Motor neuron (in vitro differentiated cells): ENCODE results near the gene ELK3. TPM values are rescaled to one million over a fixed set of nuclear protein-coding genes. Genes with fewer than 3 reads are reported as not detected.
A peak's percentile ranks its signal among the peaks of the same experiment; 100 is the strongest.

ENCODE experiments used
- ATAC-seq, 8 experiments: fragments of 200-7000 bp; cut with Tn5 transposase; replicated peaks in 6 of 8; 2 replicates each; pipeline ENCODE4 v1.8.0; 2021; ENCODE audit warnings: mild to moderate bottlenecking in 8 of 8, moderate library complexity in 8 of 8
- H3K27ac ChIP-seq, 2 donors: fragments of 250-450 bp; sonication (Bioruptor Pico); 2 replicates each; pipeline ENCODE4 v1.9.0; 2021; ENCODE audit warnings: antibody characterized with exemption in 2 of 2, mild to moderate bottlenecking in 2 of 2, moderate library complexity in 1 of 2
- H3K4me1 ChIP-seq, 2 donors: fragments of 250-450 bp; sonication (Bioruptor Pico); replicated peaks in 1 of 2; 2 replicates each; pipeline ENCODE4 v1.6.1; 2021; ENCODE audit warnings: antibody characterized with exemption in 2 of 2, mild to moderate bottlenecking in 2 of 2, moderate library complexity in 1 of 2
- H3K4me3 ChIP-seq, 5 donors: fragments of 250-450 bp; sonication (Bioruptor Pico); 2 replicates each; pipeline ENCODE4 v1.9.0; 2021; ENCODE audit warnings: antibody characterized with exemption in 5 of 5, mild to moderate bottlenecking in 5 of 5, moderate library complexity in 4 of 5
- WGBS, 10 experiments: fragments of 450-650 bp; shearing (Covaris generic); methylation state at CpG; one replicate each; pipeline ENCODE4 v1.0.0; 2022; 5-methylcytosine and 5-hydroxymethylcytosine counted together
- in situ Hi-C, 9 experiments: fragments of 400-800 bp; cut with MboI; loops; one replicate each; pipeline ENCODE4 v1.15.0; 2021; ENCODE audit warnings: low sequenced_read_pairs in 9 of 9, low pct_unique_long_range_greater_than_20kb in 2 of 9; ENCODE audit not compliant: unreplicated experiment in 9 of 9
- total RNA-seq, 8 experiments: library from RNA; unstranded; fragments of 300-600 nt; gene quantifications; 2 replicates each; pipeline versions ENCODE4 v1.2.3 to v1.2.4, GENCODE V29; 2022

Gene ELK3
- total RNA-seq, 8 experiments from 2014 or later: 0.92 to 30.7 (median 4.5) TPM

DNA sequence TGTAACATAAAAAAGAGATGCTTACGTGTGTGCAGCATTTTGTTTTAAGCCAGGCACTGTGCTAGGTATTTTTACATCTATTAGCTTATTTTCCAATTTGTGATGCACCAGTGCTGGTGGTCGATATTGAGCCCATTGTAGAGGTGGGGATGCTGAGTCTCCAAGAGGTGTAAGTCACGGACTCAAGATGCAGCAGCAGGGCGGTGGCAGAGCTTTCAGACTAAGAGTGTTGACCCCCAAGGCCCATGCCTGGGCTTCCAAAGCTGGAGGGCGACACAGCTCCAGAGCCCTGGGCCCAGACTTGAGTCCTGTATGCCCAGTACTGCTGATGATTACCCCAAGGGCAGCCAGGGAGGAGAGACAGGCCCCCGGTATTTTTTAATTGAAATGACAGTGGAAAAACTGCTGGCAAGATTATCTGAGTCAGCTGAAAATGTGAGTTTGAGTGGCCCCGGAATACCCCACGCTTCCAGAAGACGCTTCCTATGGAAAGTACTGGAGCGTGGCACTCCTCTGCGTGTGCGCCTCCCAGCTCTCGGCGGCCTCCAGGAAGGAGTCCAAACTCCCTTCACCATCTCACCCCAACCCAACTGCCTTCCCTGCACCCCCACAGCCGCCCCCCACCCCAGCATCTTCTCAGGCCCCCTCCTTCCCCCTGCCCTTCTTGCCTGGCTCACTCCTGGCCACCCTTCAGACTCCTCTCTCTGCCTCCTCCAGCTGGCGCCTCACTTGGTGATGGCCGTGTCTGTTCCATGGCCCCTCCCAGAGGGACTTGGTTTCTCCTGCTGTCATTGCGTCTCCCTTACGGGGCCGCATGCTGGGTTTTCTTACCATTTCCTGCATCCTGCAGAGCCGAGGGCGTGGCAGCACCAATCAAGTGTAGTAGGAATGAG is 40.7 kb downstream of the ELK3 start:
- no peak overlapping the region for H3K4me3 ChIP-seq
- H3K27ac ChIP-seq: no peak overlapping the region
- no peak for ATAC-seq
- WGBS, 10 experiments: 60 to 100% (median 100%) methylated on average over 1 to 7 of the region's 22 CpGs; no CpG with 5 or more reads in 2 of the 10 experiments
- in situ Hi-C loops: no loop called here
- H3K4me1 ChIP-seq: peaks cover 7 to 10% of the 10 kb centered on the region in 2 donors

DNA sequence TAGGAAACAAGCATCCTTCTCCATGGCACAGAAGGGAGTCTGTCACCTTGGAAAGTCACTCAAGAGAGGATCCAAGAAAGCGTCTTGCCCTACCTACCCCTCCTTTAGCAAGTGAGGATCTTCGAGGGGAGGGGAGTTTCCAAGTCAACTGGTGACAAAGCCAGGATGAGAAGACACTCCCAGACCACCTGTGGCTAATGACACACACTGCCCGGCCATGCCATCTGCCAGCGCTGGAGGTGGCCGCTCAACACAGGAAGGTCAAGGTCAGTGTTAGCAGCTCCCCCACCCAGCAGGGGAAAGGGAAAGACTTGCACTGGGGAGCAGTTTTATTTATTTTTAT is 41.3 kb downstream of the ELK3 start:
- no peak for ATAC-seq

DNA sequence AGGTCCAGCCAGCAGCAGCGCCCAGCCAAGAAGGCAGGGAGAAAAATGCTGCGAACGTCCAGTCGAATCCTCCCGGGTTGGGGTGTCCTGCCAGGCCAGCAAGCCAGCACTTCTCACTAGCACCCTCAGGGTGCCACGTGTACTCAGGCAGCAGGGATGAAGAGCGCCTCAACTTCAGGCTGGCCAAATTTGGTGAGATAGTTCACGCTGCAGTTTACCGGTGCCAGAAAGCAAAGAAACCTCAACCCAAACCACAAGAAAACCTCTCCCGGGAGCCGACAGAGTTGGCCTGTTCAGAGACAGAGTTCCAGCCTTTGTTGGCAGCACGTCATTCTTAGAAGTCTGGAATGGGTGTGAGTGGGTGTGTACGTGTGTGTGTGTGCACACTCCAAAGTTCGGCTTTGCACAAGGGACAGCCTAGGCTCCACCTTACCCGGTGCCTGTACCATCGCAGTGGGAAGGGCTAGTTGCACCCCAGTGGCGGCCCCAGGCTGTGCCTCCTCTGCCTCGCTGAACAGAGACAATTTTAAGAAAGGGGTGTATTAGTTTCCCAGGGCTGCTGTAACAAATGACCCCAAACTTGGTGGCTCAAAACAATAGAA is 42.1 kb downstream of the ELK3 start:
- 0 to 96% (median 89%) methylated on average over 2 to 8 of the region's 18 CpGs; no CpG with 5 or more reads in 4 of the 10 experiments for WGBS, 10 experiments
- ATAC-seq: peak in 2 of 8 experiments; percentile 3 to 13
- in situ Hi-C loops: no loop called here
- Histone ChIP-seq H3K27ac (no peak overlapping the region), H3K4me3 (no peak overlapping the region), H3K4me1 (peaks cover 19 to 21% of the 10 kb centered on the region in 2 donors)

More for the DNA sequence above, 41.3 kb downstream of the ELK3 start:
- Histone ChIP-seq H3K4me3 (no peak overlapping the region), H3K27ac (no peak overlapping the region), H3K4me1 (peaks cover 13 to 17% of the 10 kb centered on the region in 2 donors)
- 29 to 93% (median 69%) methylated on average over 1 to 3 of the region's 5 CpGs; no CpG with 5 or more reads in 6 of the 10 experiments for WGBS, 10 experiments
- in situ Hi-C loops: no loop called here

DNA sequence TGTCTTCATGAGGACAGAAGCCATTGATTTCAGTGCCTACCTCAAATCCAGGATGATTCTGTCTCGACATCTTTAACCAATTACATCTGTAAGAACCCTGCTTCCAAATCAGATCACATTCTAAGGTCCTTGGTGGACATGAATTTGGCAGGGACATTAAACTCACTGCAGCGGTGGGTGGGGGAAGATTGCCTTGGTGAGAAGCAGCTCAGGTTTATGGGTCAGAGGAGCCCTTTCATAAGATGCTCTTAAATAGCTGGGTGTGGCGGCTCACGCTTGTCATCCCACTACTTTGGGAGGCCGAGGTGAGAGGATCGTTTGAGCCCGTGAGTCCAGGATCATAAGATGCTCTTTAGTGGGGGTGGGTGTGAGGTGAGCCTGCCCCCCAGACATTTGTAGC is 42.9 kb downstream of the ELK3 start:
- WGBS, 10 experiments: 17 to 98% (median 72%) methylated on average over 1 to 6 of the region's 7 CpGs; no CpG with 5 or more reads in 2 of the 10 experiments
- ATAC-seq: no peak
- in situ Hi-C loops: no loop called here

DNA sequence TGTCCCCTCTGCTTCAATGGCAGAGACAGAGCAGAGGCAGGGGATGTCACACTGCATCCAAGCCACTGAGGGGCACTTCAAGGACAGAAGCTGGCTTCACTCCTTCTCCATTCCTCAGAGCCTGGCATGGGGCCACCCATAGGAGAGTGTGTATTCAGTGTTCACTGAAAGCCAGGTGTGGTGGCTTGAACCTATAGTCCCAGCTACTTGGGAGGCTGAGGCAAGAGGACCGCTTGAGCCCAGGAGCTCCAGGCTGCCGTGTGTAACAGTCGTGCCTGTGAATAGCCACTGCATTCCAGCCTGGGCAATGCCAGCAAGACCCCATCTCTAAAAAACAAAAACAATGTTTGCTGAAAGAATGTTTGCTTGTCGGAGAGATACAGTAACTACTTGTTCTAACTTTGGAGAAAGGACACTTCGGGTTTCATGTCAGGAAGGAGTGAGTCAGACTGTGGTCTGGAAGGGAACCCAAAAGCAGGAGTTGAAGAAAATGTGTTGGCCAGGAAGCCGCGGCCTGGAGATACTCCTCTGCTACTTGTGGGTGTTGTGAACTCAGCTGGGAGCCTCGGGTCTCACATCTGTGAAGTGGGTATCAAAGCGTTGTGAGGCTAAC is 43.4 kb downstream of the ELK3 start:
- 0 to 95% (median 85%) methylated on average over 2 to 7 of the region's 9 CpGs for WGBS, 10 experiments
- Histone ChIP-seq H3K4me3 (no peak overlapping the region), H3K27ac (no peak overlapping the region), H3K4me1 (peaks cover 19 to 29% of the 10 kb centered on the region in 2 donors)
- in situ Hi-C loops: no loop called here
- peak in 2 of 8 experiments; percentile 2 to 4 for ATAC-seq

More for the DNA sequence above, 42.9 kb downstream of the ELK3 start:
- Histone ChIP-seq H3K4me1 (peaks cover 19 to 27% of the 10 kb centered on the region in 2 donors), H3K27ac (no peak overlapping the region), H3K4me3 (no peak overlapping the region)

DNA sequence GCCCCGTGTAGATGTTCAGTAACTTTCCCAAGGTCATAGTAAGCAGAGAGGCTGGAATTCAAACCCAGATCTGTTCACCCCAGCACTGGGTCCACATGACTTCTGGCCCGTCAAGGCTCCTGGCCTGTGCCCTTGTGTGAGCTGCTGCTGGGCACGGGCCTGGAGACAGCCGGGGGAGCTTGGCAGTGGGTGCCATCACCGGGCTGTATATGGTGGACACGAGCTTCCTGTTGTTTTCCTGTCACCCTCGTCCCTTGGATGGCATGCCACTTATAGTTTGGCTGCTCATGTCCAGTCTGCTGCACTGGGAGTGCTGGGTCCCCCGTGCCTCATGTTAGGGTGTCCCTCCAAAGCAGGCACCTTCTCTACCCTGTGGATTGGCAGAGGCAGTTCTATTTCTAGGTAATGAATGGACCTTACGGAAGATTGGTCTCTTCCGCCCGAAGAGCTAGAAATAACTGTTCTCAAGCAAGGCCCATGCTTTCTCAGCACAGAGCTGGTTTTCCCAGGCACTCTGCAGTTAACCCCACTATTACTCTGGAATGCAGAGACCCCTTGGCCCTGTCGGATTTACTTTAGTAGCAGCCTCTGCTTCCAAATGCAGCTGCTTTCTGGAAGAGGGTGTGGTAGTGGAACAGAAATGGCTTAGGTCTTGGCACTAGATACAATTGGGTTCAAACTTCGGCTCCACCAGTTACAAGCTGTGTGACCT is 44.3 kb downstream of the ELK3 start:
- 0 to 94% (median 52%) methylated on average over 1 to 12 of the region's 13 CpGs for WGBS, 10 experiments
- Histone ChIP-seq H3K4me1 (peaks cover 19 to 24% of the 10 kb centered on the region in 2 donors), H3K27ac (no peak overlapping the region), H3K4me3 (no peak overlapping the region)
- in situ Hi-C loops: no loop called here
- ATAC-seq: no peak

DNA sequence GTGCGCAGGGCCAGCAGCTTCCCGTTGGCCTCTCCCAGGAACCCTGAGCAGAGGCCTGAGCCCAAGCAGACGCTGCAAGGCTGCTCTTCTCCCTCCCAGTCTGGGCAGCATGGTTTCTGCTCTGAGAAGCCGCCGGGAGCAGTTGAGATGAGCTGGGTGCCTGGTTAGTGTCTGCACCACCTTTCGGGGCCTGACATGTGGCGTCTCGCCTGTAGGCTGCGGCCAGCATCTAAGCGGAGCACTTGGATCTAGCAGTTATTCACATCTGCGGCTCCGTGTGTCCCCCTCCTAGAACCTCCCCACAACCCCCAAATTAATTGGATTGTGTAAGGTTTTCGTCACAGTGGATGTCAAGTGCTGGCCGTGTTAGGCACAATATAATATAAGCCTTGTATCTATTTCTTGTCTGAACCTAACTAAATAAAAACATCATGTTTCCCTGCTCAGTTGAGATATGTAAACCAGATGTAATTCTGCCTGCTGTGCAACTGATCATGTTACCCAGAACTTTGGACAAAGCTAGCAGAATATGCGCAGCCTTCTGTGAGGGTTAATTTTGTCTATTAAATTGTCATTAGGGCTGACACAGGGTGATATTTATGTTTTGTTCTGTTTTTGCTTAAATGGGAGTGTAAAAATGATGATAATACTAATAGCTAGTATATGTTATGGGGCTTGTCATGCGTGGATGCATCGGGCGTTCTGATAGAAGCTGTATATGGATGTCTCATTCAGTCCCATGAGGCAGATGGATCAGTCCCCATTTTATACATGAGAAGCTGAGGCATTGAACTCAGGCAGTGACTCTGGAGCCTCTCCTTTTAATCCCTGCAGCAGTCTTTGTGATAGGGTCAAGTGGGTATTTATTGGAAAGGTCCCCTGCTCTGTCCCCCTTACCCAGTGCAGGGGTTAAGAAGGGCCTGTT is 45.8 kb downstream of the ELK3 start:
- 0 to 82% (median 28%) methylated on average over 2 to 14 of the region's 18 CpGs; no CpG with 5 or more reads in 1 of the 10 experiments for WGBS, 10 experiments
- ATAC-seq: peak; percentile 6 to 85 (median 54)
- in situ Hi-C loops: no loop called here
- Histone ChIP-seq H3K4me3 (no peak overlapping the region), H3K27ac (peak overlapping the region; percentile 21 to 71), H3K4me1 (peaks cover 19 to 24% of the 10 kb centered on the region in 2 donors)

DNA sequence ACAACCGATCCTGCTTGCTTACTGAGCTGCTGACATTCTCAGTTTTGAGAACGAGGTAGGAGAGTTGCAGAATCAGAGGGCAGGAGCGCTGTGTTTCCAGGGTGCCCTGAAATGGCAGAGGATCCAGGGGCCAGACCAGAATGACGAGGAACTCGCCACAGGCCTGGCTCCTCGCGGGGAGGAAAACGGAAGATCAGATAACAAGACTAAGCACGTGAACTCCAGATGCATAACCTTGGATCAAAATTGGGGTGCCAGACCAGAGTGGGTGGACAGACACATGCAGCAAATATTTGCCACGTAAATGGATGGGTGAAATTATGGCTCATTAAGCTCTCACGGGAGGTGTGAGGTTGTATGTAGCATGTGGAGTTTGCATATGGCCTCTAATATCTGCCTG is 46.5 kb downstream of the ELK3 start:
- Histone ChIP-seq H3K27ac (peak overlapping the region in 1 of 2 donors; percentile 44), H3K4me3 (no peak overlapping the region), H3K4me1 (peaks cover 19 to 24% of the 10 kb centered on the region in 2 donors)
- ATAC-seq: no peak
- in situ Hi-C loops: no loop called here
- 0 to 82% (median 57%) methylated on average over 1 to 5 of the region's 11 CpGs; no CpG with 5 or more reads in 3 of the 10 experiments for WGBS, 10 experiments

DNA sequence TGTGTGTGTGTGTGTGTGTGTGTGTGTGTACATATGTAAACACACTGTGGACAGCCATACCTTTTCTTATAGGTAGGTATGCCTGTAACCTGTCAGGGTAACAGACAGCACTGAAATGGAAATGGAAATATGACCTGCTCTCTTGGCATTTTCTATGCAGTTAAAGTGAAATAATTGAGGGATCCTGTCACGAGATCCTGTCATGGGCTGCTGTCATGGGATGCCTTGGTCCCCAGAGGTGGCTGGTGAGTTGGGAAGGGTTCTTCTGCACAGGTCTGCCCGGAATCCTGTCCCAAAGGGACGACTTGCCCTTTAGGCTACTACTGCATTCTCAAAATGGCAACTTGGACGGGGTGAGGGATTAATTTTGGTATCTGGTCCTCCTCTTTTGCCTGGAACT is 47.3 kb downstream of the ELK3 start:
- no peak for ATAC-seq
- H3K4me1 ChIP-seq: peaks cover 19 to 24% of the 10 kb centered on the region in 2 donors
- in situ Hi-C loops: no loop called here
- H3K27ac ChIP-seq: no peak overlapping the region
- no peak overlapping the region for H3K4me3 ChIP-seq
- WGBS, 10 experiments: 23 to 100% (median 84%) methylated on average over 1 to 3 of the region's 4 CpGs; no CpG with 5 or more reads in 7 of the 10 experiments

DNA sequence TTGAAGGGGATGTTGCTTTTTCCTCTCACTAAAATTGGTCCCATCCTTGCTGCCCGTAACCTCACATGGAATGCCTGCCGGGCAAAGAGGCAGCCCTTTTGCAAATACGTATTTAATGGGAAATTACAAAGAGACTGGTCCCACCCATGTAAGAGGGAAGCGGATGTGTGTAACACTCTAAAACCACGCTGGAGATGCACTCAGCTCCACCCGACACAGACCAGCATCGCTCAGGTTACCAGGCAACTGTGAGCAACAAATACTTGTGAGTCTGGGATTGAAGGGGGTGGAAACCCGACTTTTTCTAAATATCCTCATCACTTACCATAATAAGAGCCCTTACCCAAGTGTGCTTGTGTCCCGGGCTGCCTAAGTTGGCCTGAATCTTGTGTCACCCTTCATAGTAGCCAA is 47.7 kb downstream of the ELK3 start:
- H3K4me1 ChIP-seq: peaks cover 19 to 24% of the 10 kb centered on the region in 2 donors
- 0 to 85% (median 70%) methylated on average over 2 to 9 of the region's 9 CpGs; no CpG with 5 or more reads in 5 of the 10 experiments for WGBS, 10 experiments
- in situ Hi-C loops: no loop called here
- H3K27ac ChIP-seq: no peak overlapping the region
- H3K4me3 ChIP-seq: no peak overlapping the region
- peak; percentile 41 to 97 (median 70) for ATAC-seq

DNA sequence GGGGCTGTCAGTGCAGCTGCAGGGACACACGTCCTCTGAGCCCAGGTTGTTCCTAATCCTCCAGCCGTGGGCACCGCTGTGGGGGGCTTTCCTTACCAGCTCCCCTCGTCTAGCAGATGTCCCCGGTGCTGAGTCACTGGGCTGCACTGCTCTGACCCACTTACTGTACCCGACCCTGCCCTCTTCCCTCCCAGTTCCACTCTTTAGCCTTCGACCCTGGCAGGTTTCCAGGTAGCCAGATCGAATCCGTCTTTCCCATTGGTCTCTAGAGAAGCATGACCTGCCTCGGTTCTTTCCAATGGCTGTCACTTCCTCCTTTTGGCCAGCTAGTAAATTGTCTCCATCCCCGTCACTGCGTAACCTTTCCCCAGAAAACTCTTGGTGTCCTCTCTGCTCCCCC is 48.4 kb downstream of the ELK3 start:
- no peak for ATAC-seq
- in situ Hi-C loops: no loop called here
- H3K27ac ChIP-seq: no peak overlapping the region
- H3K4me3 ChIP-seq: no peak overlapping the region
- WGBS, 10 experiments: 76 to 100% (median 90%) methylated on average over 2 to 6 of the region's 12 CpGs; no CpG with 5 or more reads in 2 of the 10 experiments
- H3K4me1 ChIP-seq: peaks cover 19 to 24% of the 10 kb centered on the region in 2 donors

DNA sequence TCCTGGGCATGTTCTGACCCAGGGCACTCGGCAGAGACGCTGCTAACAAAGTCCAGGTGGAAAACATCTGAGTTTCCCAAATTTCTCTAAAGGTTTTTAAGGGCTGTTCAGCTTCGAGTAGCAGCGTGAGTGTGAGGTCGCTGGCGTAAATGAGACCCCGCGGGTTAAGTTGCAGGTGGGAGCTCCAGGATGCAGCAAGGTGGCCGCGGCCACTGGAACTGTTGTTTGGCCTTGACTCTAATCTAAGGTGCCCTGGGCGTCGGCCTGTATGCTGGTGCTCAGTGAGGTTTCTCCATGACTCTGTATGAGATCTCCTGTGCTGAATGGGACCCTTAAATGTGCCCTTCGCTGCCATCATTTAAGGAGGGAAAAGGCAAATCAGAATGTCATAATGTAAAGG is 50.7 kb downstream of the ELK3 start:
- Histone ChIP-seq H3K27ac (no peak overlapping the region), H3K4me3 (no peak overlapping the region), H3K4me1 (peaks cover 28 to 31% of the 10 kb centered on the region in 2 donors)
- WGBS, 10 experiments: 76 to 100% (median 91%) methylated on average over 1 to 8 of the region's 13 CpGs; no CpG with 5 or more reads in 3 of the 10 experiments
- in situ Hi-C loops: no loop called here
- ATAC-seq: no peak
